ENCODE data around the gene MICAL2.

The MICAL2 gene

DNA sequence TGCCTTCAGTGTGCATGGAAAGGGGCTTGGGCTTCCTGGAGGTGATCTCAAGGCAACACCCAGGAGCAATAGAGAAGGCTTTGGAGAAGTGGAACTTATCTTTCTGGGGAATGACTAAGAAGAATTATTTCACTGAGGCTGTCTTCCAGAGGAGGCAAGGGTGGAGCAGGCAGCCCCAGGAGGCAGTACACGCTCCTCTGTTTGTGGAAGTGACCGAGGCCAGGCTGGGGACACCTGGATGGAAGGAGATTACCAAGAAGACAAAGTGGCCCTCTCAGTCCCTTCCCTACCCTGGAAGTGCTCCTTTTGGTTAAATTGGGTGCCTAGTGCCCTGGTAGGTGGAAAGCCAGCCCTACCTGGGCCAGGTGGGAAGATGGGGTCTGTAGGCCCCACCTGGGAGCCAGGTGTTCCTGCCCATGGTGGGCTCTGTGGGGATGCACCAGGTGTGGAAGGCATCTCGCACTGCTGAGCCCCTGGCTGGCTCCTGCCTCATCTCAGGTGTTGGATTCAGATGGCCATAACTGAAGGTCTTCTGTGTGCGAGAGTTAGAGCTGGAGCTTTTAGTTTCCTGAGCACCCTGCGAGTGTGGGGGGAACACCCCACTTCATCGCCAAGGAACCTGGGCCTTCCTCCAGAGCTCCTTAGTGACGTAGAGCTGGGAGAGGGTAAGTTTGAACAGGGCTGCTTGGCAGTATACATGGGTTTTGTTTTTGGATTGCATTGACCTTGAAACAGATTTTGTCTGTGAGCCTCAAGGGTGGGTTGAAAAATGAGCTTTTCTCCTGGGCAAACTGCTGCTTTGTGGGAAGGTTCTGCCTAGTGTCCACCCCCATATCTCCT is 46.1 kb downstream of the MICAL2 start:
- DNase-seq (ENCODE audit: low read depth in 2 of 2), result no peak

DNA sequence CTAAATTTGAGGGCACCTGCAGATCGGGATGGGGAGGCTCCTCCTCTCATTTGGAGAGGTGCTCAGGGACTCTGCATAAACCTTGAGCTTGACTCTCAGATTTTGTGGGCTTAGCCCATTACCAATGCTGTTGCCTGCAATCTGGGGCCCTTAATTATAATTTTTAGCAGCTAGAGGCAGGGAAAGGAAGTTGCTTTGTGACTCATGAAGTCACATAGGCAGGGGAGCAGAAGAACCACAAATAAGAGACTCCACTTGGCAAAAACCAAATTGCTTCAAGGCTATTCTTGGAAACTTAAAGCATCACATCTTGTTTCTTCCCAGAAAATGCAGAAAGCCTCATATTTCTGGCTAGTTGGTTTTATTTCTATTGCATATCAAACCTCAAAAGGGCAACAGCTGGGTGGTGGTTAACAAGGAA is 46.9 kb downstream of the MICAL2 start:
- no peak for DNase-seq (ENCODE audit: low read depth in 2 of 2)

DNA sequence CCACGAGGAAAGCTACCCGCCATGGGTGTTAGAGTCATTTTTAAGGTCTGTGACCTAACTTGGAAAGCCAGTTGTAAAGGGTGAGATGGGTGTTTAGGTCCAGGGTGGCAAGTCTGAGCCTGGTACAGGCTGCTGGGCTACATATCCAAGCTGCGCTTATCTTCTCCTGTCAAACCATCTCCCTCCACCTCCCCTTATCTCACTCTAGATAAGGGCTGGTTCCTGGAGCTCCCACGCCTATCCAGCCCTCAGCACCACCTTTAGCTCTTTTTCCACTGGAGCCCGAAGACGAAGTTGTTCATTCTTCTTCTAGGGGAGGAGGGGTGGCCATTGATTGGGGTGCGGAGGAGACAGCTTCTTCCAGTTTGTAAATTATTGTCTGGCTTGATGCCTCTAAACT is 48.5 kb downstream of the MICAL2 start:
- no peak for DNase-seq (ENCODE audit: low read depth in 2 of 2)

DNA sequence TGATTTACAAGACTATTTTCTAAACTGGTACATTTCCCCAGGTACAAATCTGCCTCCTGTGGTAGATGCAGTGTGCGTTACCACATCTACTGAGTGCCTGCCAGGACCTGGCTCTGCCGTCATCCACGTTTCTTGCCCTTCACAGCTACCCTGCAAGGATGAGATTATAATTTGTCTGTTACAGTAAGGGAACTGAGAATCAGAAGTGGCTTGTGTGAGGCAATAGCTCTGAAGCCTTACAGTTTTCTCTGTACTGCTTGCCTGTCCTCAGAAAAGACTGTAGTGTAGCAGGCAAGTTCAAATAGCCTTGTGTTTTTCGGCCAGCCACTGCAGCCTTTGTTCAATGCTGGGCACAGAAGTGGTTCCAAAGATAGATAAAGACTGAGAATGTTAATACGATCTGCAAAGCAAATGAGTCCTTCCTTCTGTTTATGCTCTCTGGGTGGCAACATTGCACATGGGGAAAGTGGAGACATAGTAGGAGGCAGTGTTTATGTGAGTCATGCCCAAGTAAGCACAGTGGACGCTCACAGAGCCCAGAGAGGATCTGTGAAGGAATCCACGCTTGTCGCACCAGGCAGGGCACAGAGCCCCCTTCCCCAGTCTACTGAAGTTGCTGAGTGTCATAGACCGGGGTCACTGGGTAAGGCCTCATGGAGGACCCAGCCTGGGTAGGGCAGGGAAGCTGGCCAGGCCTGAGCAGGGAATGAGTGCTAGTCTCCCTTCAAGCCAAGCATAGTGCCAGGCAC is 49.1 kb downstream of the MICAL2 start:
- no peak for DNase-seq (ENCODE audit: low read depth in 2 of 2)

DNA sequence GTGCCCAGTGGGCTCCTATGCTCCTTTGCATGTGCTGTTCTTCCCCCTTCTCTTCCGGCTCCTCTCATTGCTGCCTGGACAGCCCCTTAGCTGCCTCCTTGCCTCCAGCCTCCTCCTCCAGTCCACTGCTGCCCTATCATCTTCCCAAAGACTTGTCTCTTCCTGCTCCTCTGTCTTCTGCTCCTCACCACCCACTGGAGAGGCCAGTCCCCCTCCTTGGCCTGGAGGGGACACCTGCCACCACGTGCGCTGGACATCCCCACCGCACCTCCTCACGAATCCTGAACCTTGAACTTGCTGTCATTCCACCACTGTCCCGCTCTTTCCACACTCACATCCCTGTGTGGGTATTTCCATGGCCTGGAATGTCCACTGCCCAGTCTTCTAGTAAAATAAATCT is 49.8 kb downstream of the MICAL2 start:
- no peak for DNase-seq (ENCODE audit: low read depth in 2 of 2)

DNA sequence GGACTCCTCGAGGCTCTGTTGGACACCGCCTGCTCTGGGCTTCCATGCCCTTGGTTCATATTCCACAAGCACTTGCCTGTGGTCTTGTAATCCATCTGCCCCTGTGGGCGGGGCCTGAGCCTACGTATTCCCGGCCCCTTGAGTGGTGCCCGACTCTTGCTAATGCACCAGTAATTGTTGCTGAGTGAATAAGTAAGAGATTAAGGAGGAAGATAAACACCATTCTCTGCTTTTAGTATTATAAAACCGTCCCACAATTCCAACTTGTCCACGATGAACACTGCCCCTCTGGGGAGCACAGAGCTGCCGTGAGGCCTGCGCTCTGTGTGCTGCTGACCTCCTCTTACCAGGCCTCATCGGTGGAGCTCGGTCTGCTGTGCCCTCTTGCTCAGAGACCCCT is 50.3 kb downstream of the MICAL2 start:
- no peak for DNase-seq (ENCODE audit: low read depth in 2 of 2)

DNA sequence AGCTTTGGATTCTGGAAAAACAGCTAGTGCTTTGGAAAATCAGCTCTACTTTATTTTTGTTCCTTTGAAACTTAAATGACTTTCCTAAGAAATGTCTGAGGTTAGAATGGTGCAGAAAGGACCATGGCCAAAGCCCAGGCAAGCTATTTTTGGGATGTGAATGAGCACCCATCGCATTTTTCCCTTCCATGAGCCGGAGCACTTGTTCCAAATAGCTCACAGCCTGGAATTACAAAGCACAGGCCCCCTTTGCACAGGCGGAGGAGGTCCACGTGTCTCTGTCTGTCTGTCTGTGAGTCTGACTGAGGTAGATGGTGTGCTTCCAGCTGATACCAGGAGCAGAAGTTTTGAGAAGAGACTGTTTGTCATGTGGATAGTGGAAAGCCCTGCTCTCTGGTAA is 50.7 kb downstream of the MICAL2 start:
- DNase-seq (ENCODE audit: low read depth in 2 of 2), result no peak

DNA sequence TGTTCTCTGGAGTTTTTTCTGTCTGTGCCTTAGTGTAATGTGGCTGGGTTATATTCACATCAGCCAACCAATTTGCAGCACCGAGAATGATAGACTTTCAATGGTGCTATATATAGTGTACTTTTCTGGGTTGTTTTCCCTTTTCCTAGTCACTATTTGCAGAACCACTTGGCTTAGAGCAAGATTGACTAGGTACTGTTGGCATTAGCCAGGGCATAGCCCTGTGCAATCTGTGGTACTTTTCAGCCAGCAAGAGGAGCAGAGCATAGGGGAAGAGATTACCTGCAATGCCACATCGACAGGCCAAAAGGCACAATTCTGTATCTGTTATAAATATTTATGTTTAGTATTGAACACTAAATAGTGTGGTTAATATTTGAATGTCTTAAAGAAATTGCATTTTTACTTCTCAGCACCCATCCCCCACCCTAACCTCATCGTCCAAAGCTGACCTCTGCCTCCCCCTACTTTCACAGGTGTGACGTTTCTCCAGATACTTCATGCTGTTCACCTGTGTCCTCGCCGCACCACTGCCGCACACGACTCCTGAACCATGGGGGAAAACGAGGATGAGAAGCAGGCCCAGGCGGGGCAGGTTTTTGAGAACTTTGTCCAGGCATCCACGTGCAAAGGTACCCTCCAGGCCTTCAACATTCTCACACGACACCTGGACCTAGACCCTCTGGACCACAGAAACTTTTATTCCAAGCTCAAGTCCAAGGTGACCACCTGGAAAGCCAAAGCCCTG is 51.4 kb downstream of the MICAL2 start:
- no peak for DNase-seq (ENCODE audit: low read depth in 2 of 2)

DNA sequence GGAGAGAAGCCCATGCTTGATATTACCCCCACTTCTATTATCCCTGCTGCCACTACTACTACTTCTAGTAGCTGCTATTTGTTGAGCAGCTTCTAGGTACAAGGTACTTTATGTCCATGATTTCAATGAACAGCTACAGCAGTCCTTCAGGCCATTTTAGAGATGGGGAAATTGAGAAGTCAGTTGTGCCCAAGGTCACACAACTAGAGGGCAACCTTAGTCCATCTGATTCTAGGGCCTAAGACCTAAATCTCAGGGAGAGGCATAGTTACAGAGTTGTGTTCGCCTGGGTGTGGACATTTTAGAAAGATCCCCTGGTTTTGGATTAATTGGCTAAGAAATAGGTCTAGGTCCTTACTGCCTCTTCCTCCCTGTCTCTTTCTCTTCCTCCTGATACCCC is 52.3 kb downstream of the MICAL2 start:
- no peak for DNase-seq (ENCODE audit: low read depth in 2 of 2)

DNA sequence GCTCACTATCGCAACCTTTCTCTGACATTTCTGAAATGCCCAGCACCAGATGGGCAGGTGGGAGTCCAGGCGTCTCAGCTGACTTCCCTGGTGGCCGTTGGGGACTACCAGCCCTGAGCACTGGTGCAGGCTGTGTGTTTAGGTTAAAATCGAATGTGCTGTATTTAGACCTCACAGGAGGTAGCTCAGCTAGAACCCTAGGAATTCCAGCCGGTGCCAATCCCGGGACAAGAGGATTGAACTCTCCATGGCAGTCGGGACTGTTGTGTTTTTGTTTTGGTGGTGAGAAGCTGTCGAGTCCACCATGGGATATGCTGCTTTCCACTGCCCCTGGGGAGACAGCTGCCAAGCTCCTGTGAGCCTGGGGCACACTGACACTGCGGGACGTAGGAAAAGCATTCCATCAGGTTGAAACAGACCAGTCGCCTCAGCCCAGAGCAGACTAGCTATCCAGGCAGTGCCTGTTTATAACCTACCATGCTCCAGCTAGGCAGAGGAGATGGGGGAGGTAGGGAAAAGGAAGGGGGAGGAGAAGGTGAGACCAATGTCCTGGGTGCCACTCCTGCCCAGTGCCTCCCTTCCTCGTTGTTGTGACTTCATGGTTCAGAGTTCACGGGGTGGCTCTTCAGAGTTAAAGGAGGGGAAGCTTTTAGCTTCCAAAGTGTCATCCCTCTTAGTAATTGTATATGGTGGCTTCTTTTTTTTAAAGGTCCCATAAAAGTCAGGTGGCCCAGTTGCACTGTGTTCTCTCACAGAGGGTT is 53.0 kb downstream of the MICAL2 start:
- no peak for DNase-seq (ENCODE audit: low read depth in 2 of 2)

DNA sequence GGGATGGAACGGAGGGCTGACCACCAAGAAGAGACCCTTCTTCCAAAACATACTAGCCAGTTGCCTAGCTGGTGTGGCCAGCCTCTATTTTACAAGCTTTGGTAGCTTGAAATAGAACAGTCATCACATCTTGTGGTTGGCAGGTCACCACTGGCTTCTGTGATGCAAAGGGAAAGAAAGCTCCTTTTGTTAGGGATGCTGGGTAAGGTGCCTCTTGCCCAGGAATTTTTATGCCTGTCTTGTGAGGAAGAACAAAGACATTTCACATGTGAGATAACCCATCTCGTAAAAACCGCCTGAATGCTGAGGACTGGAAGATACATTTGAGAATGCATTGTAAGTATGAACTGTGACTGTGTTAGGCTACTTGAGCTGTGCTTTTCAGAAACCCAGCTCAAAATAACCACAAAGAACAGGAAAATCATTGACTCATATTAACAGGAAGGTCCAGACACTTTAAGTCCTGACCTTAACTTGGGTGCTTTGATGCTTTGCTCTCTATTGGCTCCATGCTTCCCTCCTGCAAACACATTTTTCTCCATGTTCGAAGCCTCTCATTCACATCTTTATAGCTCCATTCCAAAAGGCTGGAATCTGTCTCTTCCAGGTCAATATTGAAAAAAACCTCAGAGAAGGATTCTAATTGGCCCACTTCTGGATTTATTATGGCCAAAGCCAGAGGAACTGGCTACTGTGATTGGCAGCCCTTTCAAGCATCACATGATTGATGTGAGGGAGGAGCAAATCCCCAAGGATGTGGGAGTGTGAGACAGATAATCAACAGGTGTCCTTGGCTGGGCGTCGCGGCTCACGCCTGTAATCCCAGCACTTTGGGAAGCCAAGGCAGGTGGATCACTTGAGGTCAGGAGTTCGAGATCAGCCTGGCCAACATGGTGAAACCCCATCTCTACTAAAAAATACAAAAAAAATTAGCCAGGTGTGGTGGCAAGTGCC is 53.9 kb downstream of the MICAL2 start:
- DNase-seq (ENCODE audit: low read depth in 2 of 2), result no peak

DNA sequence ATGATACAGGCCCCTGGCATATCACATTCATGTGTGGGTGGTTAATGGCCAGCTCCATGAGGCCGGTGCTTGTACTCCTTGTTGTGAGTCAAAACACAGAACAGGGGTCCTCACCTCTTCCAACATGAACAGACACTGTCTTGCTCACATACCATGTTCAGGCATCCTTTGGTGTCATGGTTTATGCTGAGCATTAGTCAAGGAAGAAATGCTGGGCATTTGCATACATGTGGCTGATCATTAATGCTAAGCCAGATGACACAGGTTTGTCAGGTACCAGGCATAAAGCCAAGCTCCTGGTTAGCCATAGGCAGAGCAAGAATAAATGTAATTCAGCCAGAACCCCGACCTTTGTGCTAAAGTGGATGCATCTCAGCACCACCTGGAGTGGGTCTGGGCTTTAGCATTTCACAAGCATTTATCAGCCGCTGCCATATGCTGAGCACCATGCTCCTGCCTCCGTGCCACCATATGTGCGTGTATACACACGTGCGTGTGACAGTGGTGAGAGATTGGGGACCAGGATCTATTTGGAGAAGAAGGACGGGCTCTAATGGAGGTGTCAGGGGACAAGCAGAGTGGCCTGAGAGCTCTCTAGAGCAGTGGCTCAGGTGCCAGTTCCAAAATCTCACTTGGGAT is 55.0 kb downstream of the MICAL2 start:
- no peak for DNase-seq (ENCODE audit: low read depth in 2 of 2)

DNA sequence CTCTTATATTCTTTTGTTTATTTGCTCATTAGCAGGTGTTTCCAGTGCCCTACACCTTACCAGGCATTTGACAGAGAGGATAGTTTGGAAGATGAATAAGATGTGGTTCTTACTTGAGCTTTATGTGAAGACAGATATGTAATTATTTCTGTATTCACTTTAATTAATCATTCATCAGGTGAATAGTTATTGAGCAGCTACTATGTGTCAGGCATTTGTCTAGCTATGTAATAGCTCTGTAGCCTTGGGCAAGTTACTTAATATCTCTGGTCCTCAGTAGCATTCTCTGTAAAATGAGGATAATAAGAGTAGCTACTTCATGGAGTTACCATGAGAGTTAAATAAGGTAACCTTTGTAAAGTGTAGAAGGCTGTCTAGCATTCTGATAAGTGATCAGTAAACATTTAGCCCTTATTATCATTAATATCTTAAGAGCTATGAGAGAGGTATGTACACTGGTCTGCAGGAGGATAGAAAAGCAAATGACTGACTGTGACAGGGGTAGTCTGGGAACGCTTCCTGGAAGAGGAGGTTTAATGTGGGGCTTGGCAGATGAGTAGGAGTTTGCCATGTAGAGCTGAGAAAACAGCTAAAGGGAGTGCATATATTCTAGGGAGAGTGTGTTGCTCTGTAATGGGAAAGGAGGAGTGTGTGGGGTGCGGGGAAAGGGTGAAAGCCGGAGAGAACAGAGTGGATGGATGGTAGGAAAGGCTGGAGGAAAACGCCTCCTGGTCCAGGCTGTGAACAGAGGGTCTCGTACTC is 56.1 kb downstream of the MICAL2 start:
- no peak for DNase-seq (ENCODE audit: low read depth in 2 of 2)

DNA sequence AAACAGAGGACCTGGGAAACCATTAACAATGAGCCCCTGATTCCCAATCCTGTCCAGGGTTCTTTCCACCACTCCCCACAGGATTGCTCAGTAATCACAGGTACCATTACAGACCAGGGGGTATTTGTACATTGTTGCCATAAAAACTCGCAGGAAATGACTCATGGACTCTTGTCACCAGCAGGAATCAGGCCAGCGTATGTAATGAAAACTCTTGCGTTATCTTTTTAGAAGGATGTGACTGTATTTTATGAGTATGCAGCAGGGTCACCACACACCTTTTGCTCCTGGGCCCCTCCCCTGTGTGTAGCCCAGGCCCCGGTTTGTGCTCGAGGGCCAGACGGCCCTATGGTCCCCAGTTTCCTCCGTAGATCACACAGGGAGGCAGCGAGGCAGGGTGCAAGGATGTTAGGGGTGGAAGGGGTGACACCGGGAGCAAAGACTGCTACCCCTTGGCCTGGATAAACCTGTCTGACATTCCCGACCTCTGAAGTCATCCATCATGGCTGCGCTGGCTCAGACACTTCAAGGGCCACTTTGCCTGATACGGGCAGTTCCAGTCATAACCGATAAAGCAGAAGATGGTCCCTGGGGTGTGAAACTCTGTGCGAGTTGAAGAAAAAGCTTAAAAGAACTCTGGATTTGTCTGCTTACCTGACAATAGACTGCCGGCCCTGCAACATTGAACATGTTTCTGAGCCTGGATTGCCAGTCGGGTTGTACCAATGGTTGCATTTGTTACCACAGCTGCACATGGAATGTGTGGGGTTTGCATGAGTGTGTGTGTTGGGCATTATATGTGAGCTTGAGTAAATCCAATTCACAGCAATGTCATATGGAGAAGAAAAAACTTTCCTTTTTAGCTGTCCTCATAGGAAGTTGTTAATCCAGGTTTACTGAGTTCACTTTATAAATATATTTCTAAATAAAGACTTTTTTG is 56.9 kb downstream of the MICAL2 start:
- no peak for DNase-seq (ENCODE audit: low read depth in 2 of 2)

DNA sequence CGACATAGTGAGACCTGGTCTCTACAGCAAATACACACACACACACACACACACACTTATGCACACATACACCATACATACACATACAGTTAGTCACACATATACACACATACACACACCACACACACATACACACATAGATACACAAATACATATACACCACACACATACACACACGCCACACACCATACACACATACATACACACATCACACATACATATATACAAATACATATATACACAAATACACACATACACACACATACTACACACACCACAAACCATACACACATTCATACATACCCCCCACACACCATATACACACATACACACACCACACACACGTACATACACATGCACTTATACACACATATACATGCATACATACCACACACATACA is 57.7 kb downstream of the MICAL2 start:
- no peak for DNase-seq (ENCODE audit: low read depth in 2 of 2)

DNA sequence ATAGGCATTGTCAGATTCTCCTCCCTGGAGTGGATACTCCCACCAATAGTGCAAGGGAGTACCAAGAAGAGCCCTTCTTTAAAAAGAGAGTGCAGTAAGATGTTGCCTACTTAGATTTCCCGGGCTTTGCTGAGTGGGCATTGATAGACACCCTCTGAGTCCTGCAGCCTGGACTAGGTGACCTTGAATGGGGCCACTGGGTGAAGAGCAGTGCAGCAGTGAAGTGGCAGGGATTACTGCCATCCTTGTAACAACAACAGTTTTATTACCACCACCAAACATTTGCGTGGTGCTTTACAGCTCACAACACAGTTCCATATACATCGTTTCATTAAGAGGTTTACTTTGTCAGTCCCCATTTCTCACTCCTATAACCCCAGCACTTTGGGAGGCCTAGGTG is 59.4 kb downstream of the MICAL2 start:
- DNase-seq (ENCODE audit: low read depth in 2 of 2), result no peak

DNA sequence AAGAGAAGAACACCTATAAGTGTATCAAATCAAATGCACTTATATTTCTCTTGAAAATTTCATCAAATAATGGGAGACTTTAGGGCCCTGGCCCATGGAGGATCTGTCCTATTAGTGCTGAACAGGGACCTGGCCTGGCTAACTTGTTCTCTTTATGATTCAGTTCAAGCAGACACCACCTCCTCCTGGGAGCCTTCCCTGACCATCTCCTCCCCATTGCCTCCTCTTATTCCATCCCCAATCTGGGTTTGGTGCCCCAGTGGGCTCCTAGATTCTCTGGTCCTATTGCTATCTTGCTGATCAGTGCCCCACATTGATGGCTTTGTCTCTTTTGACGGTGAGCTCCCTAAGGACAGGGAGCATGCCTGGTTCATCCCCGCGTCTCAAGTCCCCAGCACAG is 60.1 kb downstream of the MICAL2 start:
- no peak for DNase-seq (ENCODE audit: low read depth in 2 of 2)

DNA sequence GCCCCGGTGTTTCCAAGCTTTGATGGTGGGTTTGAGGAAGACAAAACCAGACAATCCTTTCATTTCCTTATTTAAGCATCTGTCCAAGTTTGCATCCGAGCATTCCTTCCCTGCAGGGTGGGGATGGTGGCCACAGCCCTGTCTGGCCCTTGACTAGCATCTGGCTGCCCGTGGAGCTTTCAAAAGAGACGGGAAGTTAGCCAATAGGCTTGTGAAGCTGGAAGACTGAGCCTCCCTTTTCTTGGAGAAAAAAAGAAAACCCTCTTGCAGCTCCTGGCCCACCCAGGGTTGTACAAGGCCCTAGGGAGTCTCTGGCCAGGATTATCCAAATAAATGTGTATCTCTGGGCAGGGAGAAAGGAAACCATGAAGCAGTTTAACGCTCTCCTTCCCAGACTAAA is 60.6 kb downstream of the MICAL2 start:
- no peak for DNase-seq (ENCODE audit: low read depth in 2 of 2)
